ENCODE data around the gene PLK3. TPM values are rescaled to one million over a fixed set of nuclear protein-coding genes. Genes with fewer than 3 reads are reported as not detected.
"Not testable (repeated sequence)": the region's sequence is repeated elsewhere in the genome, so short reads cannot be mapped to it uniquely, and the experiment has no call there.

The PLK3 gene
- total RNA-seq, 1 donor from 2014 or later = 22.4 TPM

- peak; percentile 94 to 95 for DNase-seq (ENCODE audit: low read depth in 2 of 2)
Measured at GRCh38 chr1:44808063-44808937, 8.1 kb downstream of the PLK3 start, which contains the start of gene BTBD19. Gene BTBD19 (plus strand): TSS chr1:44808523. CDS start chr1:44808821, 298 bp downstream.

DNA sequence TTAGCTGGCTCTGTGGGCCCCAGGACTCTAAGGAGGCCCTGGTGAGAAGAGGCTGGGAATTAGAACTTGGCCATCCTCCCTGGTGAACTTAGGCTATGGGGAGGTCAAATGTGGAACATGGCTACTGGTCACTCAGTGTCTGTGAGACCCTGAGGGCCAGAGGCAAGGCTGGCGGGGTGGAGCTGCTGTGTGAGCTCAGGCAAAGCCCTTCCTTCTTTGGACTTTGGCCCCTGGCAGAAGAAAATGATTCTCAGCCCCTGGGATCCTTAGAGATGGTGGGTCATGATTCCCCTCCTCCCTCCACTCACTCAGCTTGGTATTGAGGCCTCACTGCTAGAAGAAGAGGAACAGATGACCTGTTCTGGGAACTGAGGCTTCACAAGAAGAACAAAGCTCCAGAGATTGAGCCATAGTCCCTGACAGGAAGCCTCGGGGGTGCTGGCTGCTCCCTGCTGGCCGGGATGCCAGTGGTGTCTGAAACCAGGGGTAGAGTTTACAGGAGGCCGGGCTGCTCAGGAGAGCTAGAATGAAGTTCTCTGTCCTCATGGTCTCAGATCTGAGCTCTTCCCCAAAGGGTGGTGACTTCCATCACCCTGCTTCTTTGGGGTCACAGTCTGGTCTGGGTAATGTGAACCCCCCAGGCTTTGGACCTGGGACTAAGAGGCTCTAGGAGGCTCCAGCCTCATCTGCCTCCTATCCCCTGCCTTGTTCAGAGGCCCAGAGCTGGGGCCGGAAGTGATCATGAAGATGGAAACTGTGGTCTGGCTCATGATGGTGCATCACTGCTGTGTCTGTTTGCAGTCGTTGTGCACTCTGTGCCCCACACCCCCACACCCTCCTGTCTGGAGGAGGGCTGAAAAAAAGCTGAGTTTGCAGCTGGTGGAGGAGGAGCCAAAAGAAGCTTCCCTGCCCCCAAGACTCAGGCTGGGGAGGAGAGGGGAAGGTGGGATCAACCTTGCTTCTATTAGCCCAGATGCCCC, 9.1 kb downstream of the PLK3 start:
- peak; percentile 63 to 84 for DNase-seq (ENCODE audit: low read depth in 2 of 2)

- peak; percentile 41 to 53 for DNase-seq (ENCODE audit: low read depth in 2 of 2)
Measured at GRCh38 chr1:44810101-44810761, 10.1 kb downstream of the PLK3 start.

DNA sequence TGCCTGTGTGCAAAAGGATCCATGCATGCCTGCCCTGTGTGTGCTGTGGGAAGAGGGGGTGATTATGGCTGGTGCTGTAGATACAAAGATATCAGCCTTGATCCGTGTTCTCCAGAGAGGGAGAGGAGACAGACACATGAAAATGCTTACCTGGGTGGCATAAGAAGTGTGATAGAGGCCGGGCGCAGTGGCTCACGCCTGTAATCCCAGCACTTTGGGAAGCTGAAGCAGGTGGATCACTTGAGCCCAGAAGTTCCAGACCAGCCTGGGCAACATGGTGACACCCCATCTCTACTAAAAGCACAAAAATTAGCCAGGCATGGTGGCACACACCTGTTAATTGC, 10.6 kb downstream of the PLK3 start:
- DNase-seq (ENCODE audit: low read depth in 2 of 2) = not testable (repeated sequence)

GRCh38 chr1:44811234-44811633, 11.1 kb downstream of the PLK3 start:
- DNase-seq (ENCODE audit: low read depth in 2 of 2) = no peak

- DNase-seq (ENCODE audit: low read depth in 2 of 2) = no peak
Measured at GRCh38 chr1:44812822-44813543, 12.8 kb downstream of the PLK3 start.

DNA sequence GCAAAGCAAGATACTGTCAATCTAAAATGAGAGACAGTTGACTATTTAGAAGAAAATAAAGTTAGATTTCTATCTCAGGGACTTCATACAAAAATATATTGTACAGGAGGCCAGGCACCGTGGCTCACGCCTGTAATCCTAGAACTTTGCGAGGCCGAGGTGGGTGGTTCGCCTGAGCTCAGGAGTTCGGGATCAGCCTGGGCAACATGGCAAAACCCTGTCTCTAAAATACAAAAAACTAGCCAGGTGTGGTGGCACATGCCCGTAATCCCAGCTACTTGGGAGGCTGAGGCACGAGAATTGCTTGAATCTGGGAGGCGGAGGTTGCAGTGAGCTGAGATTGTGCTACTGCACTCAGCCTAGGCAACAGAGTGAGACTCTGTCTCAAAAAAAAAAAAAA, 15.7 kb downstream of the PLK3 start:
- not testable (repeated sequence) for DNase-seq (ENCODE audit: low read depth in 2 of 2)

DNA sequence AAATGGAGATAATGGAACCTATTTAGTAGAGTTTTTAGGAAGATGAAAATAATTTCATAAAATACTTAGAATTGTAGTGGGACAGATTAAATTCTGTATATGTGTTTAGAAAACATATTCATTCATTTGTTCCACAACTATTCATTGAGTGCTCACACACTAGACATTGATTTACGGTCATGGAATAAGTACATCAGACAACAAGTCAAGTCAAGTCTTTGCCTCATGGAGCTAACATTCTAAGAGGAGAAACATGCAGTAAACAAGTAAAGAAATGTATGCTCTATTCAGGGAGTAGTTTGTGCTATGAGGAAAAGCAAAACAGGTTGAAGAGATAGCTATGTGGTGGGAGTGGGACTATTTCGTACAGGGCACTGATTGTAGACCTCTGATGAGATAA, 17.1 kb downstream of the PLK3 start:
- DNase-seq (ENCODE audit: low read depth in 2 of 2) = no peak

GRCh38 chr1:44817771-44818495, 17.8 kb downstream of the PLK3 start:
- DNase-seq (ENCODE audit: low read depth in 2 of 2) = no peak

GRCh38 chr1:44819196-44819607, 19.0 kb downstream of the PLK3 start:
- peak in 1 of 2 donors; percentile 54 for DNase-seq (ENCODE audit: low read depth in 2 of 2)

DNA sequence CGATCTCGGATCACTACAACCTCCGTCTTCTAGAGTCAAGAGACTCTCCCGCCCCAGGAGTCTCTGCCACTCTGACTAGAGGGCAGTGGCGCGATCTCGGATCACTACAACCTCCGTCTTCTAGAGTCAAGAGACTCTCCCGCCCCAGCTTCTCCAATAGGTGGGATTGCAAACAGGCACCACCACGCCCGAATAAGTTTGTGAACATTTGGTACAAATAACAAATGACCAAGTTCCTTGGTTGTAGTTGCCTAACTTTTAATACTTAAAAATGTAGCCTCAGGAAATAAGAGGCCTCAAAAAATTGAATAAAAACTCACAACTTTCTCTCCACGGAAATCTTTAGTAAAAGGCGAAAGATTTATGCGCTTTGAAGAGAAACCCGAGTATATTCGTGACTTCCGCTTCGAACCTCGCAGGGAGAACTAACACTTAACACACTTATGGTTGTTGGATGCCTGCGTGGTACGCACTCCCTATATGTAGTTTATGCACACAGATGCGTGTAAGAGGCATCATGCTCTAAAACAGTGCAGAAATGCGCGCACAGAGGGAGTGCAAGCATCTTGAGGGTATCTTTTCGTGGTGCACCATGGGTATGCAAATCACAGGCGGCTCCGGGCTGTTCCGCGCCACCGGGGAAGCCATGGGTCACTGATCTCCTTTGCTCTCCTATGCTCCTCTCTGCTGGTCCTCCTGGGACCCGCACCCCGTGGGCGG, 19.6 kb downstream of the PLK3 start:
- DNase-seq (ENCODE audit: low read depth in 2 of 2) = peak; percentile 76 to 80

GRCh38 chr1:44820328-44821239, 20.4 kb downstream of the PLK3 start:
- DNase-seq (ENCODE audit: low read depth in 2 of 2) = no peak

- DNase-seq (ENCODE audit: low read depth in 2 of 2) = no peak
Measured at GRCh38 chr1:44821240-44821715, 21.1 kb downstream of the PLK3 start.

DNA sequence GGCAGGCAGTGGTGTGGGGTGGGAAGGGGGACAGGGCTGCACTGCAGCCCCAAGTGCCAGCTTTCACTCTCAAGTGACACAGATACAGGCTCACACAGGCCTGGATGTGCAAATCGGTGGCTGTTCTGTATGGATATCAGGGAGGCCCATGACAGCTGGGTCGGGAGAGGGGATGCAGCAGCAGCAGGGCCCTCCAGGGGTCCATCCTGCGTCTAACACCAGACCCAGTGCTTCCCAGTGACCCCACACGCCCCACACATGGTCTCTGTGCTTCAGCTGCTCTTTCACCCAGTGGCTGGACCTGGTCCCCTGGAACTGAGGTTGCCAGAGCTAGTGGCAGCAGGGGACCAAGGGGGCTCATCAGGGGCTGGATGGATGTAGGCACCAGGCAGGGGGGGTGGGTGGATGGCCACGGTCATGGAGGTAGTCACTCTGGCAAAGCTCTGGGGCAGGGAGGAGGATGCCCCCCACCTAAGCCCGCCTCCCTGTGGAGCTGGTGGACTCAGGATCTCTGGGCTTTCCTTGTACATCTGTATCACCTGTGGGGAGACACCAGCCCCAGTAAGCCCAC, 22.0 kb downstream of the PLK3 start:
- no peak for DNase-seq (ENCODE audit: low read depth in 2 of 2)

- DNase-seq (ENCODE audit: low read depth in 2 of 2) = no peak
Measured at GRCh38 chr1:44822981-44823451, 22.8 kb downstream of the PLK3 start.

- not testable (repeated sequence) for DNase-seq (ENCODE audit: low read depth in 2 of 2)
Measured at GRCh38 chr1:44824392-44824791, 24.2 kb downstream of the PLK3 start.

DNA sequence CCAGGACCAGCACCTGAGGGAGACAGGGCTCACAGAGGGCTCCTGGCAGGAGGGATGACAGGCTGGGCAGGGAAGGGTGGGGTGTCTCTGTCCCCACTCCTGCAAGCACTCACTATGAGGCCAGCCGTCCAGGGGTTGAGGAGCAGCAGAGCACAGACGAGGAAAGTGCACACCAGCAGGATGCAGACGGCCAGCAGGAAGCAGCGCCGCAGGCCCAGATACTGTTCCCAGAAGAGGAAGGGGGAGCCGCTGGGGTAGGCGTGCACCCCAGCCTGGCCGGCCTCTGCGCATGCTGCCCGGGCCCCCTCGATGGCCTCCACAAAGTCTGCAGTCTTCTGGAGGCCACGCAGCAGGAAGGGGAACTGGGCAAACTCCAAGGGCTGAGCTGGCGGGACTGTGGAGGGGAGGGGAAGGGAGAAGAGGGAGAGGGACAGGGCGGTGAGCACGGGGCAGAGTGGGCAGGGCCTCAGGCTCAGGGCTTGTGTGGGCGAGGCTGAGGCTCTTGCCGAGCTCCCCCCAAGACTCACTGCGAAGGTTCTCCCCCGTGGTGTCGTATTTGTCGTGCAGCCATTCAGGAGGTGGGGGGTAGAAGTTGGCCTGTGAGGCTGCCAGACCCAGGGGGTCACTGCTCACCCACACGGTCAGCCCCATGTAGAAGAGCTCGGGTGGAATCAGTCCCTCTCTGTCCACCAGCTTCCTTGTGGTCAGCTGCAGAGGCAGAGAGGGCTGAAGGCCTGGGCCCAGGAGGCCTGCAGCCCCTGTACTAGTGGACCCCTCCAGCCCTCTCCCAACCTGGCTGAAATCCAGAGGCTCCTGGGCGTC, 26.4 kb downstream of the PLK3 start:
- no peak for DNase-seq (ENCODE audit: low read depth in 2 of 2)
